DND-41 (cell line): ENCODE measurements around the gene SEPHS1.
A peak's percentile ranks its signal among the peaks of the same experiment; 100 is the strongest.

Source experiments
- CTCF ChIP-seq: IDR thresholded peaks from 2 replicates; pipeline ENCODE4 v1.5.1; 2012; ENCODE audit warnings: borderline replicate concordance, low read length, moderate library complexity, mild to moderate bottlenecking; ENCODE audit not compliant: poor library complexity, severe bottlenecking; ENCODE audit errors: extremely low read depth
- EZH2 ChIP-seq: IDR thresholded peaks from 3 replicates; pipeline ENCODE4 v1.6.1; 2012; ENCODE audit warnings: borderline replicate concordance, low read depth, mild to moderate bottlenecking, moderate library complexity, low read length, inconsistent platforms; ENCODE audit not compliant: severe bottlenecking

DNA sequence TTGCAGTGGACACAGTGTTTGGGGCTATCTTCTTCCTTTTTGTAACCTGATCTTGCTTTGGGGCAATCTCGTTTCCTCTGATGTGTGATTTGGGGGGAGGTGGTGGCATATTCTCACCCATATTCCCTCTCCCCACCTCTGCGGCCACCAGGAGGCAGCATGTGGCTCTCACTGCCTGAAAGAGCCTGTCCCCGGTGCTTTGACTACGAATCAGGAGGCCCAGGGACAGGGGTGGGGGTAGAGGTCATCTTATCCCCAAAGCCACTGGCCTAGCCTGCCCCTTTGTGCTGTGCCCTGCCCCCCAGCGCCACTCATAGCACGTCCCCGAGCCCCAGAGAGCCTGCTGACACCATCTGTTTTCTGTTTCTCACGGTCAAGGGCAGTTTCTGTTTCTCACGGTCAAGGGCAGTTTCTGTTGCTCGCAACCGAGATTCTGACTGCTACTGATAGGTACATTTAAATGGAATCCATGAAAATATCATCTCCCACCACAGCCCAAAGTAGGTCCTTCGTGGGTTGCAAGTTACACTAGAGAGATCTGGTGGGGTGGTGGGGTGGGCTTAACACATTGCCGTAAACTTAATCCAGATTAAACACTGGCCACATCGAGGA lies 76.4 kb downstream of the SEPHS1 start:
- TF ChIP-seq CTCF, result peak; percentile 63
- no peak for TF ChIP-seq EZH2
